Breast epithelium (tissue), 4 donors: ENCODE measurements around the gene GLDN. TPM values are rescaled to one million over a fixed set of nuclear protein-coding genes. Genes with fewer than 3 reads are reported as not detected.

Experiments
- DNase-seq, 2 donors: peaks; one replicate each; pipeline ENCODE4 v3.0.0-alpha.2; 2019; ENCODE audit warnings: low spot score in 2 of 2
- H3K27ac ChIP-seq, 2 donors: fragments of 200-600 bp; sonication (generic) in 1 of 2; one replicate each; pipeline ENCODE4 v1.5.1; 2016 to 2019; ENCODE audit warnings: mild to moderate bottlenecking in 1 of 2
- H3K27me3 ChIP-seq, 2 donors: fragments of 200-600 bp; sonication (generic) in 1 of 2; one replicate each; pipeline versions ENCODE4 v1.5.1 to v1.6.0; 2017 to 2019; ENCODE audit warnings: control low read depth in 1 of 2, mild to moderate bottlenecking in 1 of 2
- H3K36me3 ChIP-seq: fragments of 200-600 bp; one replicate; pipeline ENCODE4 v1.5.1; 2019
- H3K4me1 ChIP-seq, 2 donors: fragments of 200-600 bp; sonication (generic); one replicate each; pipeline ENCODE4 v1.5.1; 2016 to 2019; ENCODE audit warnings: control low read depth in 1 of 2
- H3K4me3 ChIP-seq, 3 donors: fragments of 200-600 bp; sonication (generic); 1 replicate in 2 of 3; 2 replicates in 1 of 3; pipeline ENCODE4 v1.5.1; 2016 to 2019; ENCODE audit warnings: mild to moderate bottlenecking in 3 of 3, moderate library complexity in 2 of 3
- H3K9me3 ChIP-seq, 2 donors: fragments of 200-600 bp; sonication (generic) in 1 of 2; one replicate each; pipeline ENCODE4 v1.5.1; 2016 to 2019; ENCODE audit warnings: control low read depth in 1 of 2
- POLR2A ChIP-seq: fragments of 450-650 bp; IDR thresholded peaks from one replicate; pipeline ENCODE4 v1.6.1; 2016; ENCODE audit warnings: antibody characterized with exemption, mild to moderate bottlenecking, moderate library complexity
- POLR2AphosphoS5 ChIP-seq, 3 donors: sonication (generic); formaldehyde crosslinking; IDR thresholded peaks; one replicate each; pipeline ENCODE4 v1.6.1; 2017; ENCODE audit warnings: antibody characterized with exemption in 3 of 3
- intact Hi-C: fragments of 100-400 bp; cut with DNase I; formaldehyde crosslinking; loops from one replicate; pipeline ENCODE4 v1.15.1; 2023; ENCODE audit warnings: low total_unique reads
- total RNA-seq, 3 donors: library from RNA; depleted of rRNA; stranded (reverse); fragments of >200 nt; gene quantifications; one replicate each; pipeline ENCODE4 v1.1.0, GENCODE V29; 2016
- TF ChIP-seq, protein P1 (sequence below), 3 donors: fragments of 450-650 bp; IDR thresholded peaks; one replicate each; pipeline ENCODE4 v1.5.1; 2016 to 2017; ENCODE audit warnings: antibody characterized with exemption in 3 of 3, mild to moderate bottlenecking in 3 of 3, moderate library complexity in 3 of 3

GLDN gene
- total RNA-seq, 3 donors from 2014 or later = 7.3 to 67.2 (median 10.8) TPM

DNA sequence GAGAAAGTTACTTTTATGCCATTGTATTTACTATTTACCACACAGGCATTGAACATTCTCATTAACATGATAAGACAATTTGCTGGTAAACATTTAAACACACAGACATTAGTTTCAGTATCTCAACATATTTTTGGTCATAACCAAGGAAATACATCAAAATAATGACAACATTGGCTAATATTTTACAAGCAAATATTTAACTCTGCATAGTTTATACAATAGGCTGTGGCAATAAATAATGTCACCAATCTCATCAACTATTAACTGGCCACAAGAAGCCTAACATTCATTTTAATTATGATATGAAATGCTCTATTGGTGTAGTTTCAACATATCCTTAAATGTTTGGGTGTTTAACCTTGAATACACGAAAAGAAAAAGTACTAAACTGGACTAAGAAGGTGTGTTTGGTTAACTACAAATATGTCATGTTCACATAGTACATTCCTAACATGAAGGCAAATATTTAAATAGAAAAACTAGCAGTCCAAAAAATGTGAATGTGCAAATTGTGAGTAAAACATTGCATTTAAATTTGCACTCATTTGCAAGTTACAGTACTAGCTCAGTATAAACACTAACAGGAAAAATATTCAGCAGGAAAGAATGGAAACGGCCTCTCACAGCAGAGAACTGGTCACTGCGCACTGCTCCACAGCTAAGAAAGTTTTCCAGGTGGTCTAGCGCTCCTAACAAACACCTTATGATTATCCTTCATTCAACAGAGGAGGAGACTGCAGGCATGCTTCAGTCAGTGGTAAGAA, 106.6 kb downstream of the GLDN start:
- no peak for DNase-seq
- TF ChIP-seq POLR2A = no peak
- TF ChIP-seq, protein P1, sequence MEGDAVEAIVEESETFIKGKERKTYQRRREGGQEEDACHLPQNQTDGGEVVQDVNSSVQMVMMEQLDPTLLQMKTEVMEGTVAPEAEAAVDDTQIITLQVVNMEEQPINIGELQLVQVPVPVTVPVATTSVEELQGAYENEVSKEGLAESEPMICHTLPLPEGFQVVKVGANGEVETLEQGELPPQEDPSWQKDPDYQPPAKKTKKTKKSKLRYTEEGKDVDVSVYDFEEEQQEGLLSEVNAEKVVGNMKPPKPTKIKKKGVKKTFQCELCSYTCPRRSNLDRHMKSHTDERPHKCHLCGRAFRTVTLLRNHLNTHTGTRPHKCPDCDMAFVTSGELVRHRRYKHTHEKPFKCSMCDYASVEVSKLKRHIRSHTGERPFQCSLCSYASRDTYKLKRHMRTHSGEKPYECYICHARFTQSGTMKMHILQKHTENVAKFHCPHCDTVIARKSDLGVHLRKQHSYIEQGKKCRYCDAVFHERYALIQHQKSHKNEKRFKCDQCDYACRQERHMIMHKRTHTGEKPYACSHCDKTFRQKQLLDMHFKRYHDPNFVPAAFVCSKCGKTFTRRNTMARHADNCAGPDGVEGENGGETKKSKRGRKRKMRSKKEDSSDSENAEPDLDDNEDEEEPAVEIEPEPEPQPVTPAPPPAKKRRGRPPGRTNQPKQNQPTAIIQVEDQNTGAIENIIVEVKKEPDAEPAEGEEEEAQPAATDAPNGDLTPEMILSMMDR (IDR thresholded peaks at IDR 0.05) = no peak
- no peak for TF ChIP-seq POLR2AphosphoS5 (IDR thresholded peaks at IDR 0.05)
- H3K4me1 ChIP-seq = no peaks in the 10 kb centered on the region
- no peak overlapping the region for H3K4me3 ChIP-seq
- intact Hi-C loops = no loop called here
- H3K36me3 ChIP-seq = no peaks in the 10 kb centered on the region
- H3K27ac ChIP-seq = no peak overlapping the region
- H3K27me3 ChIP-seq = no peaks in the 10 kb centered on the region
- H3K9me3 ChIP-seq = no peaks in the 10 kb centered on the region

DNA sequence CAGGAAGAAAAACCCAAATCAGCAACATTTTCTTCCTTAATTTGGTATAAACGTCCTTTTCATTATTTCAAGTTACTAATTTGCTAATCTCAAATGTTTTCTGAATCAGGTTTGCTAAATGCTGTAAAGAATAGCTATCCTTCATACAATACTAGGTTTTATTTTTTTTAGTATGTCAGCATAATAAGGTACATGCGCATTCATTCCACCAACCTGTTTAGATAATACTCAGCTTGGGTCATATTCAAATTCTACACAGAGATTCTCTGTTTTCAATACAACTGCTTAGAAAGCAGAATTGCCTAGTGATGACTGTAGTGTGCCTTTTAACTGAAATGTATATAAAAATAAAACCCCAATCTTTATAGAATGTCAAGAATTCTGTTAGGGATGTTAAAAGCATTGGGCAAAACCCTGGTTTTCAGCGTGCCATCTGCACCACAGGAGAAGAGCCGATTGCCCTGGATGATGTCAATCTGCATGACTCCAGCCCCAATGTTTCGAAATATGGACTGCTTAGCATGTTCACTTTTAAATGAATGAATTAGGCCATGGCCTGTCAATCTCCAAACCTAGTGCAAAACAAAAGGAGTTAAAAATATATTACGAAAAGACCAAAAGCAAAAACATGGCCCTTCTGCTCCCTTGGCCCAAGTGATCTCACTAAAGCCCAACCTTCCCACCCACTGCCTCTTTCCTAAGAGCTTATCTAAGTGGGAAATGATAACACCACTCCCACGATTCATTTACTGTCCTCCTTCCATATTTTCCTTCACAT, 107.4 kb downstream of the GLDN start:
- H3K9me3 ChIP-seq = no peaks in the 10 kb centered on the region
- no peaks in the 10 kb centered on the region for H3K4me1 ChIP-seq
- H3K4me3 ChIP-seq = no peak overlapping the region
- no peak for DNase-seq
- H3K36me3 ChIP-seq = no peaks in the 10 kb centered on the region
- H3K27ac ChIP-seq = no peak overlapping the region
- TF ChIP-seq POLR2A = no peak
- no peak for TF ChIP-seq POLR2AphosphoS5 (IDR thresholded peaks at IDR 0.05)
- TF ChIP-seq, protein P1 (IDR thresholded peaks at IDR 0.05) = no peak
- no peaks in the 10 kb centered on the region for H3K27me3 ChIP-seq
- intact Hi-C loops = no loop called here

DNA sequence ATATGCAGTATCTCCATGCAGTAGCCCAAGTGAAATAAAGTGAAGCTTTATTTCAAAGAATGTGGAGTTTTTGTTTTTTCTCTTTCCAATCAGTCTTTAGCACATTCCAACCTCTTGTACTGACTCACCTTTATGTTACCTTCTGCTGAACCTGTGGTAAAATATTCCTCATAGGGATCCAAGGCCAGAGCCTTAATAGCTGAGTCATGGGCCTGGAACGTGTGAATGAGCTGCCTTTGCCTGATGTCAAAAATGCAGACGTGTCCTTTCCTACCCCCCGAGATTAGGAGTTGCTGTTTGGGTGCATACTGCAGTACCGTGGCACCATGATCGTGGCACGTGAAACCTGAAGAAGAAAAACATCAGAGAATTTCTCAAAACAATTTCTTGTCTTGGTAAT, 108.5 kb downstream of the GLDN start:
- no peaks in the 10 kb centered on the region for H3K9me3 ChIP-seq
- TF ChIP-seq POLR2A (no peak), POLR2AphosphoS5 (IDR thresholded peaks at IDR 0.05) (no peak)
- TF ChIP-seq, protein P1 (IDR thresholded peaks at IDR 0.05) = no peak
- H3K27ac ChIP-seq = no peak overlapping the region
- no peaks in the 10 kb centered on the region for H3K27me3 ChIP-seq
- no peak overlapping the region for H3K4me3 ChIP-seq
- no peaks in the 10 kb centered on the region for H3K4me1 ChIP-seq
- DNase-seq = no peak
- H3K36me3 ChIP-seq = no peaks in the 10 kb centered on the region
- intact Hi-C loops = no loop called here

Other genes starting within 250 kb of the GLDN start
- 1 to 10 TPM; 2.5 to 4.3 (median 4.0) TPM for gene TNFAIP8L3, start 246.7 kb upstream of the GLDN start, total RNA-seq
- gene CYP19A1, start 3.1 kb upstream of the GLDN start, total RNA-seq = 10 to 100 TPM in 1 of 3 donors, 1 to 10 TPM in 2; 1.0 to 24.9 (median 6.9) TPM